HepG2 (cell line): Measurements from ENCODE around the gene DCP1B. TPM values are rescaled to one million over a fixed set of nuclear protein-coding genes. Genes with fewer than 3 reads are reported as not detected.

ENCODE experiments used
- ATAC-seq: fragments of 200-7000 bp; cut with Tn5 transposase; 3 replicates; pipeline ENCODE4 v1.9.1; 2020; ENCODE audit warnings: mild to moderate bottlenecking, moderate library complexity
- BruUV-seq: library from RNA; stranded (reverse); fragments of 400-500 nt; replicated peaks from 2 replicates; lab custom pipeline; 2021; lab: Mats Ljungman, UMichigan
- CTCF ChIA-PET: fragments of 300-600 bp; formaldehyde crosslinking; extraction: SDS; loops from one replicate; lab custom pipeline; 2021; ENCODE audit warnings: low total read pairs, inconsistent platforms, low intra/inter-chr PET ratio; lab: Yijun Ruan, JAX
- POLR2A ChIA-PET: fragments of 350-600 bp; sonication (Branson Sonifier 250); formaldehyde crosslinking; loops from one replicate; lab custom pipeline; 2020; ENCODE audit warnings: antibody characterized with exemption, inconsistent platforms; lab: Yijun Ruan, JAX
- DNase-seq: peaks from one replicate; pipeline ENCODE4 v3.0.0-alpha.2; 2015; ENCODE audit warnings: low spot score
- FAIRE-seq: peaks from 3 replicates; lab custom pipeline; 2011; peaks lifted over from hg19 to GRCh38; lab: Jason Lieb, UNC
- H2AFZ ChIP-seq: one replicate; pipeline ENCODE4 v1.6.1; 2011; ENCODE audit warnings: low read length, inconsistent platforms
- H3K27ac ChIP-seq: fragments of 300-600 bp; 3 replicates; pipeline ENCODE4 v1.8.0; 2011; ENCODE audit warnings: mixed run types, mild to moderate bottlenecking, mixed read lengths, low read length, inconsistent platforms; ENCODE audit not compliant: insufficient read depth; ENCODE audit errors: extremely low read length
- H3K27me3 ChIP-seq, 2 experiments: fragments of 200-600 bp in 1 of 2; 2 replicates in 1 of 2; 3 replicates in 1 of 2; pipeline versions ENCODE4 v1.6.0 to v1.8.0; 2011; ENCODE audit warnings: low read length in 2 of 2, mild to moderate bottlenecking in 2 of 2, moderate library complexity in 2 of 2, inconsistent platforms in 1 of 2; ENCODE audit not compliant: insufficient read depth in 2 of 2, control insufficient read depth in 1 of 2
- H3K36me3 ChIP-seq, 2 experiments: fragments of 200-600 bp in 1 of 2; replicated peaks in 1 of 2; 2 replicates in 1 of 2; 3 replicates in 1 of 2; pipeline versions ENCODE4 v1.5.1 to v1.8.0; 2011; ENCODE audit warnings: low read length in 2 of 2, inconsistent platforms in 1 of 2; ENCODE audit not compliant: insufficient read depth in 2 of 2, control insufficient read depth in 1 of 2
- H3K4me1 ChIP-seq: 2 replicates; pipeline ENCODE4 v1.5.1; 2012; ENCODE audit warnings: low read length, inconsistent platforms; ENCODE audit not compliant: insufficient read depth
- H3K4me2 ChIP-seq: 2 replicates; pipeline ENCODE4 v1.6.0; 2011; ENCODE audit warnings: low read depth, low read length, inconsistent platforms
- H3K4me3 ChIP-seq, 3 experiments: fragments of 200-600 bp in 1 of 3; sonication (generic), shearing (Covaris generic) in 1 of 3; replicated peaks in 1 of 3; 2 replicates each; pipeline ENCODE4 v1.5.1; 2011 to 2016; ENCODE audit warnings: low read length in 3 of 3, inconsistent platforms in 2 of 3, low read depth in 2 of 3, mild to moderate bottlenecking in 2 of 3, control low read depth in 1 of 3, mixed read lengths in 1 of 3; ENCODE audit not compliant: insufficient read depth in 1 of 3
- H3K79me2 ChIP-seq: one replicate; pipeline ENCODE4 v1.6.1; 2011; ENCODE audit warnings: low read length, inconsistent platforms; ENCODE audit not compliant: insufficient read depth
- H3K9ac ChIP-seq: 2 replicates; pipeline ENCODE4 v1.6.0; 2011; ENCODE audit warnings: mild to moderate bottlenecking, low read depth, low read length, inconsistent platforms; ENCODE audit not compliant: insufficient read depth
- H3K9me3 ChIP-seq: 2 replicates; pipeline ENCODE4 v1.5.1; 2012; ENCODE audit warnings: mild to moderate bottlenecking, low read length
- H4K20me1 ChIP-seq: 2 replicates; pipeline ENCODE4 v1.6.0; 2011; ENCODE audit warnings: inconsistent platforms, mild to moderate bottlenecking, low read length, moderate library complexity; ENCODE audit not compliant: insufficient read depth
- FIP1L1 ChIP-seq: fragments of 200-400 bp; formaldehyde crosslinking; IDR thresholded peaks from 2 replicates; pipeline ENCODE4 v1.6.1; 2018; ENCODE audit warnings: low read depth, mild to moderate bottlenecking, low read length, moderate library complexity, borderline replicate concordance; ENCODE audit not compliant: insufficient read depth
- FOXK2 ChIP-seq: fragments of 450-650 bp; IDR thresholded peaks from 2 replicates; pipeline ENCODE4 v1.6.1; 2016
- MTA3 ChIP-seq: sonication (generic); formaldehyde crosslinking; IDR thresholded peaks from 2 replicates; pipeline ENCODE4 v1.4.0; 2020; ENCODE audit warnings: missing genetic modification reagents
- NFE2L1 ChIP-seq: sonication (generic); formaldehyde crosslinking; IDR thresholded peaks from 2 replicates; pipeline ENCODE4 v1.4.0; 2020; ENCODE audit warnings: missing genetic modification reagents, mild to moderate bottlenecking, borderline replicate concordance
- RAD51 ChIP-seq: fragments of 450-650 bp; IDR thresholded peaks from 2 replicates; pipeline ENCODE4 v1.6.1; 2016; ENCODE audit warnings: borderline replicate concordance
- SIN3B ChIP-seq: fragments of 150-350 bp; IDR thresholded peaks from 2 replicates; pipeline ENCODE4 v1.6.1; 2014; ENCODE audit warnings: low read length
- STAG1 ChIP-seq: sonication (generic); formaldehyde crosslinking; IDR thresholded peaks from 2 replicates; pipeline ENCODE4 v1.4.0; 2020; ENCODE audit warnings: missing genetic modification reagents
- ZFP1 ChIP-seq: IDR thresholded peaks from 2 replicates; pipeline ENCODE4 v1.6.1; 2016
- ZFP90 ChIP-seq: sonication (generic); formaldehyde crosslinking; IDR thresholded peaks from 2 replicates; pipeline ENCODE4 v1.8.0; 2022; ENCODE audit warnings: missing genetic modification reagents, mild to moderate bottlenecking, inconsistent platforms, borderline replicate concordance
- ZFX ChIP-seq: sonication (generic); formaldehyde crosslinking; IDR thresholded peaks from 2 replicates; pipeline ENCODE4 v1.4.0; 2020; ENCODE audit warnings: mild to moderate bottlenecking, low read depth, missing genetic modification reagents, moderate library complexity
- ZNF263 ChIP-seq: sonication (generic); formaldehyde crosslinking; IDR thresholded peaks from 2 replicates; pipeline ENCODE4 v1.4.0; 2020; ENCODE audit warnings: missing genetic modification reagents
- ZNF44 ChIP-seq: sonication (generic); formaldehyde crosslinking; IDR thresholded peaks from 2 replicates; pipeline ENCODE4 v1.5.1; 2020; ENCODE audit warnings: mild to moderate bottlenecking, missing genetic modification reagents
- ZSCAN12 ChIP-seq: sonication (generic); formaldehyde crosslinking; IDR thresholded peaks from 2 replicates; pipeline ENCODE4 v1.9.0; 2021; ENCODE audit warnings: mild to moderate bottlenecking, missing genetic modification reagents
- WGBS: methylation state at CpG from one replicate; pipeline ENCODE4 v1.1.6; 2017; ENCODE audit warnings: low lambda C conversion rate; 5-methylcytosine and 5-hydroxymethylcytosine counted together
- in situ Hi-C: cut with HindIII; loops from 2 replicates; pipeline ENCODE4 v1.10.0; 2017; ENCODE audit warnings: low pct_unique_long_range_greater_than_20kb; ENCODE audit not compliant: extremely low pct_ligation_motif_present
- intact Hi-C: fragments of 100-400 bp; cut with micrococcal nuclease; formaldehyde crosslinking; loops from one replicate; pipeline ENCODE4 v1.10.0; 2022; ENCODE audit not compliant: unreplicated experiment
- polyA plus RNA-seq, 8 experiments: library from polyadenylated mRNA; depleted of rRNA in 3 of 8; stranded (reverse) in 7 of 8; unstranded in 1 of 8; fragments of >200 nt; fragmentation: Illumina TruSeq in 4 of 8; extraction: Trizol in 4 of 8; gene quantifications; 2 replicates each; pipeline versions ENCODE4 v1.2.1 to v1.2.3, GENCODE V29; 2011 to 2016; ENCODE audit warnings: low read depth in 4 of 8, missing spikeins in 1 of 8, mixed read lengths in 1 of 8; ENCODE audit not compliant: insufficient read depth in 1 of 8
- total RNA-seq, 5 experiments: library from RNA; depleted of rRNA; stranded (reverse); fragments of >200 nt; fragmentation: Illumina TruSeq; extraction: Trizol; gene quantifications; 2 replicates each; pipeline ENCODE4 v1.2.3, GENCODE V29; 2016; ENCODE audit warnings: low read depth in 1 of 5
- TF ChIP-seq, protein P1 (sequence below): fragments of 450-650 bp; IDR thresholded peaks from 2 replicates; pipeline ENCODE4 v1.6.1; 2016

The DCP1B gene
- total and polyA plus RNA-seq, 2 of the 13 experiments (the other 11 are each of a cell fraction or from before 2014, with no cell fraction given): 11.4 to 27.2 TPM

DNA sequence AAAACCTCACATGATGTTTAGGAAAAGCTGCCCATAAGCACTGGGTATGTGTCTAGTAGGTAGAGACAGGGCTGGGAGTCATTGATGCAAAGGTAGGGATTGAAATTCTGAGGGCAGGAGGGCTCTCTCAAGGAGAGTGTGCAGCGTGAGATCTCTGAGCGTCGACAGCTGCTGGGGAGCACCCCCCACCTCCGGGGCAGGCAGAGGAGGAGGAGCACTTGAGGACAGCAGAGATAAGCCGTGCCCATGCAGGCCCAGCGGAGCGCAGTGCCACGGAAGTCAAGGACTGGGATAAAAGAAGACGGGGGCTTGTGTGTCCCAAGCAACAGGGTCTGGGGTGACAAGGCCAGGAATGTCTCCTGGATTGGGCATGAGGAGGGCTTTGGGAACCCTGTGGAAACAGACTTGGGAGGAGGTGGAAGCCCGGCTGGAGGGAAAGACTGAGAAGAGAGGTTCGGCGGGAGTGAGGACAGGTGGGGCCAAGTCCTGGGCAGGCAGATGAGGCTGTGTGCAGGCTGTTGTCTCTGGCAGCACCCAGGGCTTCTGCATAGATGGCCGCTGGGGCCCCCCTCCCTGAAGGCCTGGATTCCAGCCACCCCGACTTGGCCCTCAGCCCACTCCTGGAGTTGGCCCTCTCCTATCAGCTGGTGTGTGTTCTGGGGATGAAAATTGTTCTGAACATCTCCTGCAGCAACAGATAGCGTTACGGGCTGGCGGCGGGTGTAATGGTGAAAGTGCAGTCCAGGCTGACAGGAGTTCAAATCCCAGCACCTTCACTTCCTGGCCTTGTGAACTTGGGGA lies 87.7 kb downstream of the DCP1B start:
- Histone ChIP-seq H3K4me2 (no peak overlapping the region), H3K27ac (no peak overlapping the region), H3K9ac (no peak overlapping the region), H3K36me3 (no peaks in the 10 kb centered on the region), H3K79me2 (no peaks in the 10 kb centered on the region), H3K27me3 (peaks cover 11 to 54% of the 10 kb centered on the region in 2 experiments), H3K4me3 (no peak overlapping the region), H3K9me3 (no peaks in the 10 kb centered on the region), H2AFZ (no peak overlapping the region), H4K20me1 (no peaks in the 10 kb centered on the region)
- ChIA-PET POLR2A (no interaction called here), CTCF (no interaction called here)
- intact Hi-C loops: no loop called here
- FAIRE-seq: no peak
- WGBS: 20% methylated on average over 13 of the region's 18 CpGs
- DNase-seq: no peak
- in situ Hi-C loops: no loop called here
- ATAC-seq: no peak
- no TSS peak for BruUV-seq
- no peak for TF ChIP-seq ZFP90 (CRISPR knock-in tag)
- peak; percentile 83 for TF ChIP-seq ZNF263 (CRISPR knock-in tag)
- TF ChIP-seq ZFX: no peak
- TF ChIP-seq, all 625 proteins: peak for 1
- peaks cover 18% of the 10 kb centered on the region; the same call in 1 of the 2 replicates for H3K4me1 ChIP-seq

DNA sequence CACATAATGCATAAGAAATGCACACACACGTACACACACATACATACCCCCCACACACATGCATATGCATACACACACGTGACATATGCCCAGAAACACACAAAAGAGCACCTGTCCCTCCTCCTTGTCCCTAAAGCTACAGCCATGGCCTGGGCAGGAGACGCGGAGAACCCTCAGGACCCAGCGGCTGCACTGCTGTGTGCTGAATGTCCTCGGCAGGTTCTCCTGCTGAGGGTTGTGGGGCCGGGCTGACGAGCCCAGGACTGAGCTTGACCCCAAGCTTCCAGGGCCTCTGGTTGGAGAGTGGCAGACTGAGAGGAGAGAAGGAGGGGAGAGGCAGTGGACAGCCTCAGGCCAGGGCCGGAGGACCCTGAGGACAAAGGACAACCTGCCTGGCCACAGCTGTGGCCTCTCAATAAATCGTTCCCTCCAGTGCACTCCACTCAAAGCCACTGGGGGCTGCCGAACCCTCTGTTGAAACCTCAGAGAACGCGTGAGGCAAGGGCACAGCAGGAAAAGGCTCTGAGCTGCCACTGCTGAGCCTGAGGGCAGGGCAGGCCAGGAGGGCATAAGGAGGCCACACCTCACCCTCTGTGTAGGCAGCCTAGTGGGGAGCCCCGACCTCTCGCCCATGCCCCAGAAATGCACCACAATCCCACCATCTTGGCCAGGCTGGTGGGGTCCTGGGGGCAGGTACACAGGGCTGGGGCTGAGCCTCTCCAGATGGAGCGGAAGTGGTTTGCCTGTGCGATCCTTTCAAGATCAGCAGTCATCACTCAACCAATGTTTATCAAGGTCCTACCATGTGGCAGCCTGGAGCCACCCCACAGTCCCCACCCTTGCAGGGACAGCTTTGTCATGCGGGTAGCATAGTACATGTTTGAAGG lies 88.9 kb downstream of the DCP1B start:
- Histone ChIP-seq H3K27me3 (peaks cover 11 to 54% of the 10 kb centered on the region in 2 experiments), H4K20me1 (no peaks in the 10 kb centered on the region)

More for the DNA sequence above, 88.9 kb downstream of the DCP1B start:
- no peaks in the 10 kb centered on the region for H3K36me3 ChIP-seq
- ChIA-PET POLR2A (no interaction called here), CTCF (no interaction called here)
- H3K9me3 ChIP-seq: no peaks in the 10 kb centered on the region
- ATAC-seq (peak; percentile 57), DNase-seq (no peak), FAIRE-seq (no peak)
- 65% methylated on average over 5 of the region's 18 CpGs for WGBS
- H3K4me1 ChIP-seq: peaks cover 18% of the 10 kb centered on the region; the same call in 1 of the 2 replicates
- no peak overlapping the region for H3K9ac ChIP-seq
- no TSS peak for BruUV-seq
- in situ Hi-C loops: no loop called here
- H3K27ac ChIP-seq: no peak overlapping the region
- intact Hi-C loops: no loop called here
- TF ChIP-seq SIN3B (no peak), ZSCAN12 (CRISPR knock-in tag) (no peak), FIP1L1 (no peak), NFE2L1 (CRISPR knock-in tag) (no peak), ZFP1 (CRISPR knock-in tag) (no peak), STAG1 (CRISPR knock-in tag) (0 out of 2 replicates have a peak, but pooled peaks have one; percentile 5), FOXK2 (no peak), ZNF44 (CRISPR knock-in tag) (no peak), MTA3 (no peak), RAD51 (0 out of 2 replicates have a peak, but pooled peaks have one; percentile 14)
- TF ChIP-seq, protein P1, sequence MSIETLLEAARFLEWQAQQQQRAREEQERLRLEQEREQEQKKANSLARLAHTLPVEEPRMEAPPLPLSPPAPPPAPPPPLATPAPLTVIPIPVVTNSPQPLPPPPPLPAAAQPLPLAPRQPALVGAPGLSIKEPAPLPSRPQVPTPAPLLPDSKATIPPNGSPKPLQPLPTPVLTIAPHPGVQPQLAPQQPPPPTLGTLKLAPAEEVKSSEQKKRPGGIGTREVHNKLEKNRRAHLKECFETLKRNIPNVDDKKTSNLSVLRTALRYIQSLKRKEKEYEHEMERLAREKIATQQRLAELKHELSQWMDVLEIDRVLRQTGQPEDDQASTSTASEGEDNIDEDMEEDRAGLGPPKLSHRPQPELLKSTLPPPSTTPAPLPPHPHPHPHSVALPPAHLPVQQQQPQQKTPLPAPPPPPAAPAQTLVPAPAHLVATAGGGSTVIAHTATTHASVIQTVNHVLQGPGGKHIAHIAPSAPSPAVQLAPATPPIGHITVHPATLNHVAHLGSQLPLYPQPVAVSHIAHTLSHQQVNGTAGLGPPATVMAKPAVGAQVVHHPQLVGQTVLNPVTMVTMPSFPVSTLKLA: peak; percentile 91
- H2AFZ ChIP-seq: no peak overlapping the region
- no peak overlapping the region for H3K4me2 ChIP-seq
- no peaks in the 10 kb centered on the region for H3K79me2 ChIP-seq
- no peak overlapping the region for H3K4me3 ChIP-seq
